ENCODE measurements around the gene A4GNT.
"Not testable (repeated sequence)": the region's sequence is repeated elsewhere in the genome, so short reads cannot be mapped to it uniquely, and the experiment has no call there.

A4GNT gene

GRCh38 chr3:138099417-138099816, 32.8 kb downstream of the A4GNT start:
- Histone ChIP-seq H3K4me1 (no peaks in the 10 kb centered on the region), H3K9me3 (no peaks in the 10 kb centered on the region), H3K27me3 (no peaks in the 10 kb centered on the region), H3K9ac (no peak overlapping the region), H3K36me3 (no peaks in the 10 kb centered on the region), H4K20me1 (no peaks in the 10 kb centered on the region), H3K4me2 (no peak overlapping the region), H3K4me3 (no peak overlapping the region), H3K27ac (no peak overlapping the region)
- no peak for TF ChIP-seq Cebpa-rat (IDR thresholded peaks at IDR 0.05)

- Histone ChIP-seq H4K20me1 (no peaks in the 10 kb centered on the region), H3K4me1 (no peaks in the 10 kb centered on the region), H3K4me2 (no peak overlapping the region), H3K9me3 (peaks cover 12% of the 10 kb centered on the region), H3K4me3 (no peak overlapping the region), H3K36me3 (no peaks in the 10 kb centered on the region), H3K27ac (no peak overlapping the region), H3K9ac (no peak overlapping the region), H3K27me3 (no peaks in the 10 kb centered on the region)
- no peak for TF ChIP-seq Cebpa-rat (IDR thresholded peaks at IDR 0.05)
These were observed 34.7 kb downstream of the A4GNT start for GRCh38 chr3:138097192-138098172.

DNA sequence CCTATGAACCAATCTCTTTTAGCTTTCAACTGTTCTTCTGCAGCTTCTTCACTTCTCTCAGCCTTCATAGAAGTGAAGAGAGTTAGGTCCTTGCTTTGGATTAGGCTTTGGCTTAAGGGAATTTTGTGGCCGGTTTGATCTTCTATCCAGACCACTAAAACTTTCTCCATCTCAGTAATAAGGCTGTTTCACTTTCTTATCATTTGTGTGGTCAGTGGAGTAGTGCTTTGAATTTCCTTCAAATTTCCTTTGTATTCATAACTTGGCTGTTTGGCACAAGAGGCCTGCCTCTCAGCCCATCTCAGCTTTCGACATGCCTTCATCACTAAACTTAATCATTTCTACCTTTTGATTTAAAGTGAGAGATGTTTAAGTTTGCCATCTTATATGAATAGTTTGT, 38.5 kb downstream of the A4GNT start:
- H3K36me3 ChIP-seq: no peaks in the 10 kb centered on the region
- no peaks in the 10 kb centered on the region for H4K20me1 ChIP-seq
- no peak overlapping the region for H3K9ac ChIP-seq
- no peak overlapping the region for H3K27ac ChIP-seq
- no peaks in the 10 kb centered on the region for H3K4me1 ChIP-seq
- H3K4me3 ChIP-seq: no peak overlapping the region
- peaks cover 13% of the 10 kb centered on the region for H3K9me3 ChIP-seq
- no peak overlapping the region for H3K4me2 ChIP-seq
- no peak for TF ChIP-seq Cebpa-rat (IDR thresholded peaks at IDR 0.05)
- H3K27me3 ChIP-seq: no peaks in the 10 kb centered on the region

DNA sequence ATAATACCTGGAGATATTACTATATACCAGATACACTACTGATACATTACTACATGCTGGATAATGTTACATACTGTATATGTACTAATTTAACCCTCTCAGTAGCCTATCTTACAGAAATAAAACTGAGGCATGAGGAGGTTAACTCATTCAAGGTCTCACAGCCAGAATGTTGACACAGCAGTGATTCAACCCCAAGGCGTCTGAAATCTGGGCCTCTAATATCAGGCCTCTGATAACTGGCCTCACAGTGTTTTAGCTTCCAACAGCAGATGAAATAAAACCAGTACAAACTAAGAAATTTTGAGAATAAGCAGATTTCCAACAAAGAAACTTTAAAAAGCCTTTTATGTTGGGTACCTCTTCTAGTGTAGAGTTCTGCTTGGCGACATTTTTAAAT, 40.2 kb downstream of the A4GNT start:
- H4K20me1 ChIP-seq: no peaks in the 10 kb centered on the region
- no peaks in the 10 kb centered on the region for H3K27me3 ChIP-seq
- TF ChIP-seq Cebpa-rat (IDR thresholded peaks at IDR 0.05): no peak
- no peak overlapping the region for H3K27ac ChIP-seq
- no peak overlapping the region for H3K4me3 ChIP-seq
- peaks cover 13% of the 10 kb centered on the region for H3K9me3 ChIP-seq
- H3K9ac ChIP-seq: no peak overlapping the region
- H3K4me1 ChIP-seq: no peaks in the 10 kb centered on the region
- H3K36me3 ChIP-seq: no peaks in the 10 kb centered on the region
- H3K4me2 ChIP-seq: no peak overlapping the region

- no peak for TF ChIP-seq Cebpa-rat (IDR thresholded peaks at IDR 0.05)
- Histone ChIP-seq H3K4me3 (no peak overlapping the region), H3K27me3 (no peaks in the 10 kb centered on the region), H3K36me3 (no peaks in the 10 kb centered on the region), H3K4me1 (no peaks in the 10 kb centered on the region), H4K20me1 (no peaks in the 10 kb centered on the region), H3K9me3 (peaks cover 13% of the 10 kb centered on the region), H3K27ac (no peak overlapping the region), H3K4me2 (no peak overlapping the region), H3K9ac (no peak overlapping the region)
These were observed 43.1 kb downstream of the A4GNT start for GRCh38 chr3:138089091-138089490.

DNA sequence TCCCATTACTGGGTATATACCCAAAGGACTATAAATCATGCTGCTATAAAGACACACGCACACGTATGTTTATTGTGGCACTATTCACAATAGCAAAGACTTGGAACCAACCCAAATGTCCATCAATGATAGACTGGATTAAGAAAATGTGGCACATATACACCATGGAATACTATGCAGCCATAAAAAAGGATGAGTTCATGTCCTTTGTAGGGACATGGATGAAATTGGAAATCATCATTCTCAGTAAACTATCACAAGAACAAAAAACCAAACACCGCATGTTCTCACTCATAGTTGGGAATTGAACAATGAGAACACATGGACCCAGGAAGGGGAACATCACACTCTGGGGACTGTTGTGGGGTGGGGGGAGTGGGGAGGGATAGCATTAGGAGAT, 46.4 kb downstream of the A4GNT start:
- H3K27ac ChIP-seq, H3K36me3 ChIP-seq, H3K27me3 ChIP-seq, H3K4me3 ChIP-seq, H4K20me1 ChIP-seq, H3K9me3 ChIP-seq, H3K4me2 ChIP-seq, H3K9ac ChIP-seq: not testable (repeated sequence)
- H3K4me1 ChIP-seq: 0 out of 2 replicates have a peak, but pooled peaks cover 12% of the 10 kb centered on the region

DNA sequence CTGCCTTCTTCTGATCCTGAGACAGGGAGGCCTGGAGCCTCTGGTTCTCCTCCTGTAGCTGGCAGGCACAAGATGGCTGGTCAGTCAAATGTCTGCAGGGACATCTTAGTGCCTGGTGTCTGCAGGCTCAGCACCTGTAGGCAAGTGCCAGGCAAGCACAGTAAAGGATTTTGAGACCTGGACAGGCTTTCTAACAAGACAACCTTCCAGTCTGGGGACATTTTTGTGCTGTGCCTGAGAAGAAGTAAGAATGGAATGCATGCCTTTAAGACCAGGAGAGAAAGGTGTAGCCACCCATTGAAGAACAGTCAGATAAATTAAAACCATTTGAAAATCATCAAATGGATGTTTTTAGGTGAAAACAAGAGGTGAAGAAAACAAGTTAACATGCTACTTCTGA, 48.0 kb downstream of the A4GNT start:
- 0 out of 2 replicates have a peak, but pooled peaks cover 12% of the 10 kb centered on the region for H3K4me1 ChIP-seq
- no peak overlapping the region for H3K4me2 ChIP-seq
- H3K4me3 ChIP-seq: no peak overlapping the region
- H3K36me3 ChIP-seq: no peaks in the 10 kb centered on the region
- H4K20me1 ChIP-seq: no peaks in the 10 kb centered on the region
- H3K9me3 ChIP-seq: no peaks in the 10 kb centered on the region
- H3K27ac ChIP-seq: no peak overlapping the region
- no peak overlapping the region for H3K9ac ChIP-seq
- TF ChIP-seq Cebpa-rat (IDR thresholded peaks at IDR 0.05): no peak
- no peaks in the 10 kb centered on the region for H3K27me3 ChIP-seq

DNA sequence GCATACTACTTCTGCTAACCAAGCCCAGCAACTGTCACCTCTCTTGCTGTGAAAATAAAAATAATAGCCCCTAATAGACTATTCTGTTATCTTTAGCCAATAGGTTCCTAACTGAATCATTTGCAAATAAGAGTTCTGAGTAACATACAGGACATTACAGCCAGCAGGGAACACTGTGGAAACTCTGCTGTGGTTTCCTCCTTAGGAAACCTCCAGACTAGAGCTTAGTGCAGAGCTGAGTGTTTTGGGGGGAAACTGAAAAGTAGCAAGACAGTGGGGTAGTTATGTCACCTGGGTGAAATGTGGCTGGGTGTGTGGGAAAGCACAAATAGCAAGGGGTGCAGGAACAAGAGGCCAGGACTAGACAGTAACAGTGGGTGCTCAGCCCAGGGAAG, 49.2 kb downstream of the A4GNT start:
- H3K36me3 ChIP-seq: no peaks in the 10 kb centered on the region
- no peak overlapping the region for H3K4me3 ChIP-seq
- H3K27ac ChIP-seq: no peak overlapping the region
- TF ChIP-seq Cebpa-rat (IDR thresholded peaks at IDR 0.05): no peak
- H3K9me3 ChIP-seq: no peaks in the 10 kb centered on the region
- H4K20me1 ChIP-seq: no peaks in the 10 kb centered on the region
- H3K9ac ChIP-seq: no peak overlapping the region
- 0 out of 2 replicates have a peak, but pooled peaks cover 12% of the 10 kb centered on the region for H3K4me1 ChIP-seq
- H3K27me3 ChIP-seq: no peaks in the 10 kb centered on the region
- H3K4me2 ChIP-seq: no peak overlapping the region

GRCh38 chr3:138082085-138082991, 49.9 kb downstream of the A4GNT start:
- Histone ChIP-seq H3K36me3 (no peaks in the 10 kb centered on the region), H3K4me3 (no peak overlapping the region), H3K4me2 (peak overlapping the region; percentile 11; the same call in 1 of the 2 replicates), H3K9me3 (no peaks in the 10 kb centered on the region), H4K20me1 (no peaks in the 10 kb centered on the region), H3K27me3 (no peaks in the 10 kb centered on the region), H3K9ac (no peak overlapping the region), H3K4me1 (0 out of 2 replicates have a peak, but pooled peaks cover 12% of the 10 kb centered on the region), H3K27ac (no peak overlapping the region)
- TF ChIP-seq Cebpa-rat (IDR thresholded peaks at IDR 0.05): no peak
